GM12872 (cell line): ENCODE results near the gene LY6G5B.
A peak's percentile ranks its signal among the peaks of the same experiment; 100 is the strongest.

Experiments used
- CTCF ChIP-seq: IDR thresholded peaks from 3 replicates; pipeline ENCODE4 v1.5.1; 2011; ENCODE audit warnings: low read depth, mild to moderate bottlenecking, low read length, moderate library complexity; ENCODE audit not compliant: insufficient read depth

The LY6G5B gene

GRCh38 chr6:31712296-31712695 lies 42.5 kb downstream of the LY6G5B start:
- TF ChIP-seq CTCF: peak; percentile 39; the same call in 2 of the 3 replicates

GRCh38 chr6:31713465-31713864 lies 43.7 kb downstream of the LY6G5B start:
- no peak for TF ChIP-seq CTCF

- no peak for TF ChIP-seq CTCF
Observed at GRCh38 chr6:31713991-31714684, 44.4 kb downstream of the LY6G5B start.

GRCh38 chr6:31715022-31715958 lies 45.5 kb downstream of the LY6G5B start, which contains the start of gene LY6G6D:
TSS of gene LY6G6D (plus strand) at chr6:31715348. CDS start at chr6:31715356, 8 bp downstream.
- TF ChIP-seq CTCF: no peak

- no peak for TF ChIP-seq CTCF
Observed at GRCh38 chr6:31717499-31718222, 47.9 kb downstream of the LY6G5B start.

GRCh38 chr6:31718265-31718664 lies 48.5 kb downstream of the LY6G5B start:
- TF ChIP-seq CTCF: no peak

GRCh38 chr6:31719001-31719400 lies 49.2 kb downstream of the LY6G5B start:
- no peak for TF ChIP-seq CTCF
